Liver (tissue), 9 donors: Measurements from ENCODE around the gene PLEKHA5. TPM values are rescaled to one million over a fixed set of nuclear protein-coding genes. Genes with fewer than 3 reads are reported as not detected.

Experiments
- DNase-seq: peaks from one replicate; pipeline ENCODE4 v3.0.0-alpha.2; 2017; ENCODE audit warnings: low spot score
- H3K27ac ChIP-seq, 2 donors: one replicate each; pipeline ENCODE4 v1.7.0; 2013; ENCODE audit warnings: inconsistent platforms in 2 of 2, low read length in 2 of 2, control low read depth in 1 of 2, low read depth in 1 of 2, mild to moderate bottlenecking in 1 of 2
- H3K27me3 ChIP-seq, 4 donors: one replicate each; pipeline versions ENCODE4 v1.6.1 to v1.7.0; 2013; ENCODE audit warnings: low read length in 3 of 4, inconsistent platforms in 1 of 4, mild to moderate bottlenecking in 1 of 4, moderate library complexity in 1 of 4; ENCODE audit not compliant: control insufficient read depth in 4 of 4, insufficient read depth in 4 of 4
- H3K36me3 ChIP-seq, 4 donors: one replicate each; pipeline versions ENCODE4 v1.6.1 to v1.7.0; 2013; ENCODE audit warnings: low read length in 3 of 4, mild to moderate bottlenecking in 3 of 4, low read depth in 1 of 4, moderate library complexity in 1 of 4; ENCODE audit not compliant: control insufficient read depth in 4 of 4, insufficient read depth in 3 of 4
- H3K4me1 ChIP-seq, 4 donors: one replicate each; pipeline versions ENCODE4 v1.6.1 to v1.7.0; 2013; ENCODE audit warnings: low read length in 3 of 4, mild to moderate bottlenecking in 3 of 4, moderate library complexity in 1 of 4; ENCODE audit not compliant: control insufficient read depth in 4 of 4, insufficient read depth in 4 of 4
- H3K4me3 ChIP-seq, 3 donors: one replicate each; pipeline versions ENCODE4 v1.6.1 to v1.7.0; 2013; ENCODE audit warnings: low read length in 3 of 3, control low read depth in 1 of 3, low read depth in 1 of 3, mild to moderate bottlenecking in 1 of 3
- H3K9ac ChIP-seq, 2 donors: one replicate each; pipeline ENCODE4 v1.7.0; 2013; ENCODE audit warnings: low read length in 2 of 2, mild to moderate bottlenecking in 2 of 2, moderate library complexity in 2 of 2, control low read depth in 1 of 2, low read depth in 1 of 2
- H3K9me3 ChIP-seq, 4 donors: one replicate each; pipeline versions ENCODE4 v1.6.1 to v1.7.0; 2013; ENCODE audit warnings: low read length in 3 of 4; ENCODE audit not compliant: control insufficient read depth in 4 of 4
- EGR1 ChIP-seq, 2 donors: IDR thresholded peaks; 2 replicates each; pipeline ENCODE4 v1.6.1; 2016 to 2018; ENCODE audit warnings: antibody characterized with exemption in 2 of 2, low read depth in 2 of 2
- FOXA1 ChIP-seq: IDR thresholded peaks from 2 replicates; pipeline ENCODE4 v1.6.1; 2016; ENCODE audit warnings: antibody characterized with exemption
- GABPA ChIP-seq, 2 donors: IDR thresholded peaks in 1 of 2; conservative IDR thresholded peaks in 1 of 2; 2 replicates each; pipeline ENCODE4 v1.6.1; 2016; ENCODE audit warnings: antibody characterized with exemption in 2 of 2, mild to moderate bottlenecking in 1 of 2, moderate library complexity in 1 of 2
- HNF4A ChIP-seq, 2 donors: conservative IDR thresholded peaks; 2 replicates each; pipeline ENCODE4 v1.6.1; 2016; ENCODE audit warnings: antibody characterized with exemption in 2 of 2, mild to moderate bottlenecking in 2 of 2
- HNF4G ChIP-seq: IDR thresholded peaks from 2 replicates; pipeline ENCODE4 v1.6.1; 2016; ENCODE audit warnings: antibody characterized with exemption
- JUND ChIP-seq, 2 donors: IDR thresholded peaks; 2 replicates each; pipeline ENCODE4 v1.6.1; 2016; ENCODE audit warnings: antibody characterized with exemption in 2 of 2
- RAD21 ChIP-seq, 2 donors: IDR thresholded peaks; 2 replicates each; pipeline ENCODE4 v1.6.1; 2016; ENCODE audit warnings: antibody characterized with exemption in 2 of 2, mild to moderate bottlenecking in 2 of 2
- RXRA ChIP-seq, 2 donors: IDR thresholded peaks; 2 replicates each; pipeline ENCODE4 v1.6.1; 2017 to 2018; ENCODE audit warnings: antibody characterized with exemption in 2 of 2, mild to moderate bottlenecking in 1 of 2
- SP1 ChIP-seq: IDR thresholded peaks from 2 replicates; pipeline ENCODE4 v1.6.1; 2018; ENCODE audit warnings: antibody characterized with exemption, mild to moderate bottlenecking
- TAF1 ChIP-seq: conservative IDR thresholded peaks from 2 replicates; pipeline ENCODE4 v1.6.1; 2016; ENCODE audit warnings: antibody characterized with exemption, mild to moderate bottlenecking
- YY1 ChIP-seq: IDR thresholded peaks from 2 replicates; pipeline ENCODE4 v1.6.1; 2016; ENCODE audit warnings: antibody characterized with exemption, mild to moderate bottlenecking
- WGBS: extraction: QIAGEN DNeasy Blood & Tissue Kit; methylation state at CpG from one replicate; pipeline ENCODE4 v1.1.7; 2013; 5-methylcytosine and 5-hydroxymethylcytosine counted together
- polyA plus RNA-seq, 2 donors: library from polyadenylated mRNA; stranded (reverse) in 1 of 2; unstranded in 1 of 2; fragments of 200-250 nt in 1 of 2; fragments of >200 nt in 1 of 2; fragmentation: Nextera tagmentation in 1 of 2; extraction: Ambion mirVana in 1 of 2; gene quantifications; one replicate each; pipeline versions ENCODE4 v1.2.1 to v1.2.3, GENCODE V29; 2013 to 2015
- total RNA-seq, 2 donors: library from RNA; depleted of rRNA; stranded (reverse); fragments of >200 nt; gene quantifications; one replicate each; pipeline ENCODE4 v1.2.3, GENCODE V29; 2014
- TF ChIP-seq, protein P1 (sequence below): fragments of 150-350 bp; IDR thresholded peaks from 2 replicates; pipeline ENCODE4 v1.5.1; 2017; ENCODE audit warnings: improper control_type of control experiment, low read depth, low read length; ENCODE audit not compliant: missing input control
- TF ChIP-seq, protein P2 (sequence below): IDR thresholded peaks from 2 replicates; pipeline ENCODE4 v1.6.1; 2016; ENCODE audit warnings: antibody characterized with exemption
- TF ChIP-seq, protein P3 (sequence below): IDR thresholded peaks from 2 replicates; pipeline ENCODE4 v1.6.1; 2016; ENCODE audit warnings: antibody characterized with exemption
- TF ChIP-seq, protein P4 (sequence below): IDR thresholded peaks from 2 replicates; pipeline ENCODE4 v1.6.1; 2016; ENCODE audit warnings: antibody characterized with exemption
- TF ChIP-seq, protein P5 (sequence below): IDR thresholded peaks from 2 replicates; pipeline ENCODE4 v1.6.1; 2016; ENCODE audit warnings: antibody characterized with exemption, mild to moderate bottlenecking
- donor health status: healthy.
- donor health status: healthy.
- donor health status: healthy.
- donor health status: healthy.
- donor health status: healthy.

PLEKHA5 gene
- total and polyA plus RNA-seq, 4 donors, result 4.6 to 25.5 (median 16.8) TPM

DNA sequence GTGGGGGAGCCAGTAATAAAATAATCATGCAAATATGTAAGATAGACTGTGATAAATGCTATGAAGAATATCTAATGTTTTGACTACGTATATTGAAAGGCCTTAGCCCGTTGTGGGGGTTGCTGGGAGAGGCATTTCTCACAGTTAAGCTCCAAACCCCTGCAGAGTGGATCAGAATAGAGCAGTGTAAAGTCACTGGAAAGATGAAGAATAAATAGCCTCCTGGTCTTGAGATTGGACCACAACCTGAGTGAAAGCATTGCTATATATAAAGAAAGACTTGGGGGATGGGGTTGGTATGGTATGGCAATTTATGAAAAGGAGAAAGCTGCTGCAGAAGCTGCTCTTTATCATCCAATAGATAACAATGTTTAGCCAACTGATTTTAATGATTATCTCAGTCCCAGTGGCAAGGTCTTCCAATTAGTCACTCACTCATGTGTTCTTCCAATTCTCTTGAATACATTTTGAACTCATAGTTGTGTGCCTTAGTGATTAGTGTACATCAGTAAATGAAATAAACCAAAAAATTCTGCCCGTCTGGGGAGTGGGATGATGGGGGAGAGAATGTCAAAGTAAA is 10.2 kb downstream of the PLEKHA5 start (continued):
- TF ChIP-seq, protein P1, sequence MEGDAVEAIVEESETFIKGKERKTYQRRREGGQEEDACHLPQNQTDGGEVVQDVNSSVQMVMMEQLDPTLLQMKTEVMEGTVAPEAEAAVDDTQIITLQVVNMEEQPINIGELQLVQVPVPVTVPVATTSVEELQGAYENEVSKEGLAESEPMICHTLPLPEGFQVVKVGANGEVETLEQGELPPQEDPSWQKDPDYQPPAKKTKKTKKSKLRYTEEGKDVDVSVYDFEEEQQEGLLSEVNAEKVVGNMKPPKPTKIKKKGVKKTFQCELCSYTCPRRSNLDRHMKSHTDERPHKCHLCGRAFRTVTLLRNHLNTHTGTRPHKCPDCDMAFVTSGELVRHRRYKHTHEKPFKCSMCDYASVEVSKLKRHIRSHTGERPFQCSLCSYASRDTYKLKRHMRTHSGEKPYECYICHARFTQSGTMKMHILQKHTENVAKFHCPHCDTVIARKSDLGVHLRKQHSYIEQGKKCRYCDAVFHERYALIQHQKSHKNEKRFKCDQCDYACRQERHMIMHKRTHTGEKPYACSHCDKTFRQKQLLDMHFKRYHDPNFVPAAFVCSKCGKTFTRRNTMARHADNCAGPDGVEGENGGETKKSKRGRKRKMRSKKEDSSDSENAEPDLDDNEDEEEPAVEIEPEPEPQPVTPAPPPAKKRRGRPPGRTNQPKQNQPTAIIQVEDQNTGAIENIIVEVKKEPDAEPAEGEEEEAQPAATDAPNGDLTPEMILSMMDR, result no peak
- TF ChIP-seq, protein P2, sequence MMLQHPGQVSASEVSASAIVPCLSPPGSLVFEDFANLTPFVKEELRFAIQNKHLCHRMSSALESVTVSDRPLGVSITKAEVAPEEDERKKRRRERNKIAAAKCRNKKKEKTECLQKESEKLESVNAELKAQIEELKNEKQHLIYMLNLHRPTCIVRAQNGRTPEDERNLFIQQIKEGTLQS, result no peak
- TF ChIP-seq GABPA (IDR thresholded peaks at IDR 0.05 in 1 of 2, conservative IDR thresholded peaks at IDR 0.05 in 1 of 2), result no peak
- no peak for TF ChIP-seq SP1
- TF ChIP-seq RAD21 (IDR thresholded peaks at IDR 0.05), result no peak

DNA sequence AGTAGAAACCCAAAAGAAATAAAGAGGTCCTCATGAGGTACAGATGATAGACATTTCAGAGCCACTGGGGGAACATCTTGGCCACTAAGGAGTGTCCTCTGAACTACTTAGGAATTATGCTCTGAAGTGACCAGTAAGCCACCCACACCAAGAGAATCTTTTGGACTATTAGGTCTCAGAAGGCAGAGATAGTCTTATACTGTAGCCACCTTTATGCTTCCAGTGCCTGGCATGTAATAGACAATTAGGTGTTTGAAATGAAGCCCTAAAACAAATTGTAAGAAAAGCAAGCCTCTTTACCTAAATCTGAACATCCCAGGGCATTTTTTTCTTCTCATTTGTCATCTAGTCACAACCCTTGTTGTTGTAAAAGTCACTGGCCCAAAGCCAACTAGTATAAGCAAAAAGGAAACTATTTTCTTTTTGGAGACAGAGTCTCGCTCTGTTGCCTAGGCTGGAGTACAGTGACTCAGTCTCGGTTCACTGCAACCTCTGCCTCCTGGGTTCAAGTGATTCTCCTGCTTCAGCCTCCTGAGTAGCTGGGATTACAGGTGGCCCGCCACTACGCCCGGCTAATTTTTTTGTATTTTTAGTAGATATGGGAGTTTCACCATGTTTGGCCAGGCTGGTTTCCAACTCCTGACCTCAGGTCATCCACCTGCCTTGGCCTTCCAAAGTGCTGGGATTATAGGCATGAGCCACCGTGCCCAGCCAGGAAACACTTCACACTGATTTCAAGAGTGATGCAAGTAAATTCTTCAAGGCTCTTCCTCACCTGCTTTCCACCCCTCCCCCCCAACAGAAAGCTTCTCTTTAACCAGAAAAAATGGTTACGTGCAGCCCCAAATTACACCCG is 11.1 kb downstream of the PLEKHA5 start:
- Histone ChIP-seq H3K27me3 (no peaks in the 10 kb centered on the region), H3K9me3 (no peaks in the 10 kb centered on the region), H3K9ac (no peak overlapping the region), H3K36me3 (peaks cover 0 to 3% (median 0%) of the 10 kb centered on the region in 4 donors), H3K27ac (peak overlapping the region; percentile 28 to 58), H3K4me1 (peaks cover 9 to 37% (median 25%) of the 10 kb centered on the region in 4 donors), H3K4me3 (no peak overlapping the region)
- TF ChIP-seq RAD21 (IDR thresholded peaks at IDR 0.05), result peak in 1 of 2 donors; percentile 36
- TF ChIP-seq HNF4A (conservative IDR thresholded peaks at IDR 0.05), result peak; percentile 44 to 47
- TF ChIP-seq JUND (IDR thresholded peaks at IDR 0.05), result no peak
- no peak for TF ChIP-seq FOXA1
- TF ChIP-seq RXRA (IDR thresholded peaks at IDR 0.05), result peak; percentile 88 to 95
- TF ChIP-seq, protein P3, sequence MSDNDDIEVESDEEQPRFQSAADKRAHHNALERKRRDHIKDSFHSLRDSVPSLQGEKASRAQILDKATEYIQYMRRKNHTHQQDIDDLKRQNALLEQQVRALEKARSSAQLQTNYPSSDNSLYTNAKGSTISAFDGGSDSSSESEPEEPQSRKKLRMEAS, result peak; percentile 31
- TF ChIP-seq, protein P2, result no peak
- no peak for TF ChIP-seq GABPA (IDR thresholded peaks at IDR 0.05 in 1 of 2, conservative IDR thresholded peaks at IDR 0.05 in 1 of 2)
- TF ChIP-seq SP1, result peak; percentile 17
- no peak for TF ChIP-seq TAF1
- peak; percentile 10 for TF ChIP-seq HNF4G
- TF ChIP-seq YY1, result peak; percentile 63
- TF ChIP-seq, protein P4, sequence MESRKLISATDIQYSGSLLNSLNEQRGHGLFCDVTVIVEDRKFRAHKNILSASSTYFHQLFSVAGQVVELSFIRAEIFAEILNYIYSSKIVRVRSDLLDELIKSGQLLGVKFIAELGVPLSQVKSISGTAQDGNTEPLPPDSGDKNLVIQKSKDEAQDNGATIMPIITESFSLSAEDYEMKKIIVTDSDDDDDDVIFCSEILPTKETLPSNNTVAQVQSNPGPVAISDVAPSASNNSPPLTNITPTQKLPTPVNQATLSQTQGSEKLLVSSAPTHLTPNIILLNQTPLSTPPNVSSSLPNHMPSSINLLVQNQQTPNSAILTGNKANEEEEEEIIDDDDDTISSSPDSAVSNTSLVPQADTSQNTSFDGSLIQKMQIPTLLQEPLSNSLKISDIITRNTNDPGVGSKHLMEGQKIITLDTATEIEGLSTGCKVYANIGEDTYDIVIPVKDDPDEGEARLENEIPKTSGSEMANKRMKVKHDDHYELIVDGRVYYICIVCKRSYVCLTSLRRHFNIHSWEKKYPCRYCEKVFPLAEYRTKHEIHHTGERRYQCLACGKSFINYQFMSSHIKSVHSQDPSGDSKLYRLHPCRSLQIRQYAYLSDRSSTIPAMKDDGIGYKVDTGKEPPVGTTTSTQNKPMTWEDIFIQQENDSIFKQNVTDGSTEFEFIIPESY, result peak; percentile 15
- DNase-seq, result no peak
- WGBS, result 41% methylated on average over 8 of the region's 8 CpGs

DNA sequence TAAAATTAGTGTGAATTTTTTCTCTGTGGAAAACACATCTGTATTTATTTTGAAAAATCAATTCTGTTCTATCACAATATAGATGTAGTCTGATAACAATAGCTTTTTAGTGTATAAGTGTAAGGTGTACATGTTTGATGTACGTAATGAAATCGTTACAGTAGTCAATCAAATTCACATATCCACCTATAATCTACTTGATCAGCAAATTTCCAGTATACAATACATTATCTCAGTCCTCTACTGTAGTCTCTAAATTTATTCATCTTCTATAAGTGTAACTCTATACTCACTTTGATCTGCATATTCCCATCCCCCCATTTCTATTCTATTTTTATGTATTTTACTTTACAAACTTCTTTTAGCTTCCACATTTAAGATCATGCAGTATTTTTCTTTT is 13.0 kb downstream of the PLEKHA5 start:
- Histone ChIP-seq H3K27ac (no peak overlapping the region), H3K36me3 (no peaks in the 10 kb centered on the region), H3K27me3 (no peaks in the 10 kb centered on the region), H3K9me3 (no peaks in the 10 kb centered on the region), H3K4me3 (no peak overlapping the region), H3K9ac (no peak overlapping the region), H3K4me1 (peaks cover 9 to 37% (median 25%) of the 10 kb centered on the region in 4 donors)
- WGBS, result 97% methylated on average over 2 of the region's 2 CpGs
- no peak for TF ChIP-seq SP1
- TF ChIP-seq RAD21 (IDR thresholded peaks at IDR 0.05), result no peak
- no peak for TF ChIP-seq EGR1 (IDR thresholded peaks at IDR 0.05; ENCODE audit: low read depth in 2 of 2)
- TF ChIP-seq GABPA (IDR thresholded peaks at IDR 0.05 in 1 of 2, conservative IDR thresholded peaks at IDR 0.05 in 1 of 2), result no peak
- TF ChIP-seq, protein P5, sequence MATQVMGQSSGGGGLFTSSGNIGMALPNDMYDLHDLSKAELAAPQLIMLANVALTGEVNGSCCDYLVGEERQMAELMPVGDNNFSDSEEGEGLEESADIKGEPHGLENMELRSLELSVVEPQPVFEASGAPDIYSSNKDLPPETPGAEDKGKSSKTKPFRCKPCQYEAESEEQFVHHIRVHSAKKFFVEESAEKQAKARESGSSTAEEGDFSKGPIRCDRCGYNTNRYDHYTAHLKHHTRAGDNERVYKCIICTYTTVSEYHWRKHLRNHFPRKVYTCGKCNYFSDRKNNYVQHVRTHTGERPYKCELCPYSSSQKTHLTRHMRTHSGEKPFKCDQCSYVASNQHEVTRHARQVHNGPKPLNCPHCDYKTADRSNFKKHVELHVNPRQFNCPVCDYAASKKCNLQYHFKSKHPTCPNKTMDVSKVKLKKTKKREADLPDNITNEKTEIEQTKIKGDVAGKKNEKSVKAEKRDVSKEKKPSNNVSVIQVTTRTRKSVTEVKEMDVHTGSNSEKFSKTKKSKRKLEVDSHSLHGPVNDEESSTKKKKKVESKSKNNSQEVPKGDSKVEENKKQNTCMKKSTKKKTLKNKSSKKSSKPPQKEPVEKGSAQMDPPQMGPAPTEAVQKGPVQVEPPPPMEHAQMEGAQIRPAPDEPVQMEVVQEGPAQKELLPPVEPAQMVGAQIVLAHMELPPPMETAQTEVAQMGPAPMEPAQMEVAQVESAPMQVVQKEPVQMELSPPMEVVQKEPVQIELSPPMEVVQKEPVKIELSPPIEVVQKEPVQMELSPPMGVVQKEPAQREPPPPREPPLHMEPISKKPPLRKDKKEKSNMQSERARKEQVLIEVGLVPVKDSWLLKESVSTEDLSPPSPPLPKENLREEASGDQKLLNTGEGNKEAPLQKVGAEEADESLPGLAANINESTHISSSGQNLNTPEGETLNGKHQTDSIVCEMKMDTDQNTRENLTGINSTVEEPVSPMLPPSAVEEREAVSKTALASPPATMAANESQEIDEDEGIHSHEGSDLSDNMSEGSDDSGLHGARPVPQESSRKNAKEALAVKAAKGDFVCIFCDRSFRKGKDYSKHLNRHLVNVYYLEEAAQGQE, result no peak
- no peak for TF ChIP-seq RXRA (IDR thresholded peaks at IDR 0.05)
- DNase-seq, result no peak
